ENCODE data around the gene BROX. TPM values are rescaled to one million over a fixed set of nuclear protein-coding genes. Genes with fewer than 3 reads are reported as not detected.
"Not testable (repeated sequence)": the region's sequence is repeated elsewhere in the genome, so short reads cannot be mapped to it uniquely, and the experiment has no call there.

BROX gene
- total RNA-seq, 1 experiment from 2014 or later, result 74.5 TPM

- DNase-seq (ENCODE audit: low read depth), result no peak
These were observed 20.1 kb downstream of the BROX start for GRCh38 chr1:222732216-222733159.

GRCh38 chr1:222734740-222735139, 22.4 kb downstream of the BROX start:
- DNase-seq (ENCODE audit: low read depth), result no peak

GRCh38 chr1:222736470-222736869, 24.1 kb downstream of the BROX start:
- DNase-seq (ENCODE audit: low read depth), result no peak

- no peak for DNase-seq (ENCODE audit: low read depth)
These were observed 24.6 kb downstream of the BROX start, which contains the start of gene FAM177B for GRCh38 chr1:222736972-222737371. Gene FAM177B, plus strand, starts transcription at chr1:222737202. Its CDS starts 9,344 bp downstream, at chr1:222746546.

GRCh38 chr1:222739465-222739864, 27.1 kb downstream of the BROX start:
- DNase-seq (ENCODE audit: low read depth), result no peak

- DNase-seq (ENCODE audit: low read depth), result no peak
These were observed 27.6 kb downstream of the BROX start for GRCh38 chr1:222739929-222740328.

- not testable (repeated sequence) for DNase-seq (ENCODE audit: low read depth)
These were observed 29.5 kb downstream of the BROX start for GRCh38 chr1:222741630-222742457.

- DNase-seq (ENCODE audit: low read depth), result peak; percentile 34
These were observed 37.6 kb downstream of the BROX start for GRCh38 chr1:222749927-222750326.

- DNase-seq (ENCODE audit: low read depth), result no peak
These were observed 38.3 kb downstream of the BROX start for GRCh38 chr1:222750651-222751050.

- DNase-seq (ENCODE audit: low read depth), result no peak
These were observed 38.9 kb downstream of the BROX start for GRCh38 chr1:222751255-222751654.

- peak; percentile 58 for DNase-seq (ENCODE audit: low read depth)
These were observed 42.2 kb downstream of the BROX start for GRCh38 chr1:222754366-222755139.

GRCh38 chr1:222757646-222758268, 45.4 kb downstream of the BROX start:
- no peak for DNase-seq (ENCODE audit: low read depth)

- DNase-seq (ENCODE audit: low read depth), result no peak
These were observed 47.2 kb downstream of the BROX start for GRCh38 chr1:222759451-222760035.

- DNase-seq (ENCODE audit: low read depth), result no peak
These were observed 48.7 kb downstream of the BROX start for GRCh38 chr1:222761083-222761482.

GRCh38 chr1:222762178-222762577, 49.8 kb downstream of the BROX start:
- not testable (repeated sequence) for DNase-seq (ENCODE audit: low read depth)

GRCh38 chr1:222767152-222767571, 54.8 kb downstream of the BROX start:
- DNase-seq (ENCODE audit: low read depth), result no peak

GRCh38 chr1:222768592-222768991, 56.2 kb downstream of the BROX start:
- no peak for DNase-seq (ENCODE audit: low read depth)

GRCh38 chr1:222769181-222769580, 56.8 kb downstream of the BROX start:
- no peak for DNase-seq (ENCODE audit: low read depth)

- DNase-seq (ENCODE audit: low read depth), result peak; percentile 6
These were observed 57.7 kb downstream of the BROX start for GRCh38 chr1:222769971-222770620.

GRCh38 chr1:222772996-222773379, 60.6 kb downstream of the BROX start:
- DNase-seq (ENCODE audit: low read depth), result peak; percentile 64

Measured in RPMI7951 (cell line).